GM03348 (cell line): ENCODE data around the gene ZNF79.

Experiments
- DNase-seq: peaks from one replicate; pipeline ENCODE4 v3.0.0; 2012; ENCODE audit warnings: low spot score

ZNF79 gene

GRCh38 chr9:127423934-127424675 is at the start of gene ZNF79:
Gene ZNF79 (plus strand): TSS chr9:127424382. CDS start chr9:127424788, 406 bp downstream.
- DNase-seq = peak; percentile 98

GRCh38 chr9:127380479-127380878 is 43.7 kb upstream of the ZNF79 start:
- DNase-seq = no peak

- DNase-seq = no peak
Measured at GRCh38 chr9:127382541-127382940, 41.6 kb upstream of the ZNF79 start.

GRCh38 chr9:127384016-127384730 is 40.0 kb upstream of the ZNF79 start:
- no peak for DNase-seq

GRCh38 chr9:127384901-127385300 is 39.3 kb upstream of the ZNF79 start:
- DNase-seq = no peak

GRCh38 chr9:127386249-127386648 is 37.9 kb upstream of the ZNF79 start:
- DNase-seq = no peak

GRCh38 chr9:127386981-127387380 is 37.2 kb upstream of the ZNF79 start:
- no peak for DNase-seq

DNA sequence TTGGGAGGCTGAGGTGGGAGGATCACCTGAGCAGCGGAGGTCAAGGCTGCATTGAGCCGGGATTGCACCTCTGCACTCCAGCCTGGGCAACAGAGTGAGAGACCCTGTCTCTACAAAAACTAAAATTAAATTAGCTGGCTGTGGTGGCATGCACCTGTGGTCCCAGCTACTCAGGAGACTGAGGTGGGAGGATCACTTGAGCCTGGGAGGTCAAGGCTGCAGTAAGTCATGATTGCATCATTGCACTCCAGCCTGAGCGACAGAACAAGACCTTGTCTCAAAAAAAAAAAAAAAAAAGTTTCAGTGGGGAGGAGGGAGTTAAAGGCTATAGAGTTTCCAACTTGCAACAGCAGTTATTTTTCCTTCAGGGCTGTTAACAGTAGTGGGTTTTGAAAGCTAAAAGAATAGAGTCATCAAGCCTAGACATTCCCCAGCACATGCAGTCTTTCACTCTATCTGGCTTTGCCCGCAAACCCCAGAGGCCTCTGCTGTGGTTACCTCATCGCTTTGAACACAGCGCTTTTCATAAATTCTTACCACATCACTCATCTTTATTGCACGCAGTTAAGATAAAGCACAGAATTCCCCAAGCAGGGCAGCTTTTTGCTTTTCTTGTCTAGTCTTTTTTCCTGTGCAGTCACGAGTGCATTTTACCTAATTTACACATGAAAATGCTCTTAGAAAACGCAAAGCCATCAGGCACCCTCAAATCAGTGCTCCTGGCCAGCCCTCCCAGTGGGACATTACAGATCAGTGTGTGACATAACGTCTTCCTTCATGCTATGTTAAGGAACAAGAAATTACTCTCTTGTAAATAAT is 35.9 kb upstream of the ZNF79 start:
- DNase-seq = peak; percentile 92

DNA sequence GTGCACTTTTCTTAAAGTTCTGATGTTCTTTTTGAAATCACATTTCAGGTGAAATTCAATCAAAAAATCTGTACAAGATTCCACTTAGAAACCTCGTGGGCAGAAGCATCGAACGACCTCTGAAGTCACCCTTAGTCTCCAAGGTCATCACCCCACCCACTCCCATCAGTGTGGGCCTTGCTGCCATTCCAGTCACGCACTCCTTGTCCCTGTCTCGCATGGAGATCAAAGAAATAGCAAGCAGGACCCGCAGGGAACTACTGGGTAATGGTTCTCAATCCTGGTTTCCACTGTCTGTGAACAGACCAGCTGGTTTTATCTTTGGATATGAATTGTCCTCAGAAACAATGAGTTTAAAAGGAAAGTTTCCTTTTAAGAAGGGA is 35.3 kb upstream of the ZNF79 start:
- DNase-seq = no peak

- no peak for DNase-seq
Measured at GRCh38 chr9:127389381-127390247, 34.6 kb upstream of the ZNF79 start.

DNA sequence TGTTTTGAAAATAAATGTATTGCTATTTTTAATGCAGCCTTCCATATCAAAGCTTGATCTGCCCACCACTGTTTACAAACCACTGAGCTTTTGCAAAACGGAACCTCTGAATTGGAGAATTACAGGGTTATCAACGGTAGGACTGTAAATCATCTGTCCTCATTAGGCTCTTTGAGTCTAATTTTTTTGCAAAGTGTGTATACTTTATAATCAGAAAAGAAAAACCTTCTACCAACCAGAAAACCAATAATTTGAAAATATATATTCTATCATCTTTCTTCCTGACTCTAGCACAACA is 34.0 kb upstream of the ZNF79 start:
- DNase-seq = no peak

DNA sequence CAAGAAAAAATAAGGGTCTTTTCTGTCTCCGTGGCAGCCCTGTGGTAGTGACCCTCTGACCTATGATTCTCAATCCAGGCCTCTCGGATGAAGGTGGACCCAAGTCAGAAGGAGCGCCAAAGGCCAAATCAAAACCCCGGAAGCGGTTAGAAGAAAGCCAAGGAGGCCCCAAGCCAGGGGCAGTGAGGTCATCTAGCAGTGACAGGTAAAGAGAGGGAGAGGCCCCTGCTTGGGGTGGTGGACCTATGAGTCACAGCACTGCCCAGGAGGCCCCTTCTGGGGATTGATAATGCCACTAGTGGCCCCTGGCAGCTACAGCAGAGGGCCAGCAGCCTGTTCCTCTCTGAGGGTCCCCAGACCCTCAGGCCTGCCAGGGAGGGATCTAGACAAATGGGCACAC is 33.6 kb upstream of the ZNF79 start:
- no peak for DNase-seq

GRCh38 chr9:127392166-127392565 is 32.0 kb upstream of the ZNF79 start:
- DNase-seq = no peak

DNA sequence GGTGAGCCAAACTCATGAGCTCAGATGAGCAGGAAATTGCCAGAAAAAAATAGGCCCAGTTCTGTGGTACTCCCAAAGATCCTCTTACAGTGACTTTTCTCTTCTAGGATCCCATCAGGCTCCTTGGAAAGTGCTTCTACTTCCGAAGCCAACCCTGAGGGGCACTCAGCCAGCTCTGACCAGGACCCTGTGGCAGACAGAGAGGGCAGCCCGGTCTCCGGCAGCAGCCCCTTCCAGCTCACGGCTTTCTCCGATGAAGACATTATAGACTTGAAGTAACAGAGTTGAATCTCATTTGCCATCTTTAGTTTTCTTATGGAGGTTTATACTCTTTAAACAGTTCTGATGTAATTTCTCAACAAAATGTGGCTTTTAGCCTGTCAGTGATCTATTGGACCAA is 31.2 kb upstream of the ZNF79 start:
- no peak for DNase-seq

GRCh38 chr9:127393645-127394044 is 30.5 kb upstream of the ZNF79 start:
- no peak for DNase-seq

- DNase-seq = no peak
Measured at GRCh38 chr9:127395497-127396252, 28.5 kb upstream of the ZNF79 start.

DNA sequence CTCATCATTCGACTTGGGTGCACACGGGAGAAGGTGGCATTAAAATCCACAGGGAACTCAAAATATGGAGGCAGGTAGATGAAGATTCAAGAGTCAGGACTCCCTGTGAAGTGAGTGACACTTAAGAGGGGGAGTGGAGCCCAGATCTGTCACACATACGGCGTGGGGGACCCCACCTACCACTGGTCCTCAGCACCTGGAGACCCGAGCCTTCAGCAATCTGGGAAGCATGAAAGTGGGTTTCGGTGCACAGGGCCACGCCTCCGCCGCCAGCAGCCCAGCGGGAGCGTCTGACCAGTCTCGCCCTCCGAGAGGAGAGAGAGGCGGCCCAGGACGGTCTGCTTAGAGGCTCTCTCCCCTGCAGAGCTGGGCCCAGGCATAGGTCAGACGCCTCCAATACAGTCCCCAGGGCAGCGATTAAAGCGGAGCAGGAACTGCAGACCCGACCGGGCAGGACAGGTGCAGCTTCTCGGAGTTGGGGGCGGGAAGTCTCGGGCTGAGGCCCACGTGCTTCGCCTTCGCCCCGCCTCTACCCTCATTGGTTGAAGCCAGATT is 27.9 kb upstream of the ZNF79 start:
- DNase-seq = no peak

DNA sequence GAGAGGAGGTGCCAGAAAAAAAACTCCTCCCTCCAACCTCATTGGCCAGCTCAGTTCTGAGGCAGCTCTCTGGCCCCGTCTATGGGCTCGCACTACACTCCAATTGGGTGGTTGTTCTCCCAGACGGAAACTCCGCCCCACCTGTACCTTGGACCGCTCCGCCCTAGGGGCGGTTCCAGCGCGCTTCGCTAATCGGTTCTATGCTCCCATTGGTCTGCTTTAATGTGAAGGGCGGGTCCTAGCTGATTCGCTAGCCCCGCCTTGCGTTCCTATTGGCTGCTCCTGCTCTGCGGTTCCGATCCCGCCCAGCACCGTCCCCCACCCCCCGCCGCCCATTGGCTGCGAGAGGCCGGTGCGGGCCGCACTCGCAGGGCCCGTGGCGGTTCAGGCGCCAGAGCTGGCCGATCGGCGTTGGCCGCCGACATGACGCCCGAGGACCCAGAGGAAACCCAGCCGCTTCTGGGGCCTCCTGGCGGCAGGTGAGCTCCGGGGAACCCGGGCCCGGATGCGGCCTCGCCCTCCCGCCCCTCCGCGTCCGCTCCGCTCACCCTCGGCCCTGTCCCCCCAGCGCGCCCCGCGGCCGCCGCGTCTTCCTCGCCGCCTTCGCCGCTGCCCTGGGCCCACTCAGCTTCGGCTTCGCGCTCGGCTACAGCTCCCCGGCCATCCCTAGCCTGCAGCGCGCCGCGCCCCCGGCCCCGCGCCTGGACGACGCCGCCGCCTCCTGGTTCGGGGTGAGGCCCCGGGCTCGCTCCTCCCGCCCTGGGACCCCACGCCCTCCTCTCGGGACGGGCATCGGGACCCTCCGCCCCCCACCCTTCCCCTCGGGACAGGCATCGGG is 27.2 kb upstream of the ZNF79 start, which contains the start of gene SLC2A8:
Gene SLC2A8 (plus strand): TSS at position 362 of the 838 bp plus-strand sequence. CDS start 62 bp downstream, at position 424.
- peak; percentile 92 for DNase-seq

GRCh38 chr9:127397646-127398274 is 26.4 kb upstream of the ZNF79 start:
- no peak for DNase-seq
